BLaER1 treated with 17β-estradiol and CSF1 and Interleukin-3, amounts not matched to agents 10 nM and 100 nM (cell line): ENCODE measurements around the gene CELSR1.
"Not testable (repeated sequence)": the region's sequence is repeated elsewhere in the genome, so short reads cannot be mapped to it uniquely, and the experiment has no call there.

Experiments used
- H3K27ac ChIP-seq, 11 experiments: shearing (Covaris generic); formaldehyde crosslinking; 2 replicates each; pipeline ENCODE4 v1.8.1; 2022
- H3K27me3 ChIP-seq, 11 experiments: shearing (Covaris generic); formaldehyde crosslinking; 2 replicates each; pipeline ENCODE4 v1.8.1; 2022
- H3K36me3 ChIP-seq, 11 experiments: shearing (Covaris generic); formaldehyde crosslinking; 2 replicates each; pipeline ENCODE4 v1.8.1; 2022
- H3K4me1 ChIP-seq, 10 experiments: shearing (Covaris generic); formaldehyde crosslinking; 2 replicates each; pipeline ENCODE4 v1.8.1; 2022
- H3K4me2 ChIP-seq, 11 experiments: shearing (Covaris generic); formaldehyde crosslinking; 2 replicates each; pipeline ENCODE4 v1.8.1; 2022
- H3K4me3 ChIP-seq, 10 experiments: shearing (Covaris generic); formaldehyde crosslinking; 2 replicates each; pipeline ENCODE4 v1.8.1; 2022
- H3K9ac ChIP-seq, 11 experiments: shearing (Covaris generic); formaldehyde crosslinking; 2 replicates each; pipeline ENCODE4 v1.8.1; 2022
- H3K9me3 ChIP-seq, 11 experiments: shearing (Covaris generic); formaldehyde crosslinking; replicated peaks in 1 of 11; 2 replicates each; pipeline ENCODE4 v1.8.1; 2022
- H4K20me1 ChIP-seq, 11 experiments: shearing (Covaris generic); formaldehyde crosslinking; 2 replicates each; pipeline ENCODE4 v1.8.1; 2022
- Cebpa-rat ChIP-seq, 11 experiments: shearing (Covaris generic); IDR thresholded peaks; 2 replicates each; pipeline ENCODE4 v1.8.1; 2022

Gene CELSR1

DNA sequence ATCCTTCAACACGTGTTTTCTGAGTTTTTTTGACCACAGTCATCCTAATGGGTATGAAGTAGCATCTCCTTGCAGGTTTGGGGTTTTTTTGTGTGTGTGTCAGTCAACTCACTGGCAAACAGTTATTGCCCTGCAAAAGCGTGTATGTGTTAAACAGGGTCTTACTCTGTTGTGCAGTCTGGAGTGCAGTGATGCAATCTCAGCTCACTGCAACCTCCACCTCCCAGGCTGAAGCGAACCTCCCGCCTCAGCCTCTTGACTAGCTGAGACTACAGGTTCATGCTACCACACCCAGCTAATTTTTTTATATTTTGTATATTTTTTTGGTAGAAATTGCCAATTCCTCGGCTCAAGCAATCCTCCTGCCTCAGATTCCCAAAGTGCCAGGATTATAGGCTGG lies 15.4 kb downstream of the CELSR1 start:
- Histone ChIP-seq H4K20me1 (peaks cover 0 to 5% (median 0%) of the 10 kb centered on the region in 11 experiments; a peak in 2 of 22 replicates), H3K27me3 (peaks cover 0 to 10% (median 0%) of the 10 kb centered on the region in 11 experiments; a peak in 1 of 22 replicates), H3K36me3 (no peaks in the 10 kb centered on the region), H3K4me1 (peaks cover 17 to 76% (median 64%) of the 10 kb centered on the region in 10 experiments), H3K27ac (0 out of 22 replicates have a peak overlapping the region, but pooled peaks of 1 of the 11 experiments have one; percentile 21), H3K4me3 (no peak overlapping the region), H3K9me3 (no peaks in the 10 kb centered on the region), H3K9ac (no peak overlapping the region), H3K4me2 (peak overlapping the region in 9 of 11 experiments; percentile 19 to 77 (median 62); a peak in 9 of 22 replicates)
- peak in 2 of 11 experiments; percentile 59 to 62; a peak in 2 of 22 replicates for TF ChIP-seq Cebpa-rat (IDR thresholded peaks at IDR 0.05)

DNA sequence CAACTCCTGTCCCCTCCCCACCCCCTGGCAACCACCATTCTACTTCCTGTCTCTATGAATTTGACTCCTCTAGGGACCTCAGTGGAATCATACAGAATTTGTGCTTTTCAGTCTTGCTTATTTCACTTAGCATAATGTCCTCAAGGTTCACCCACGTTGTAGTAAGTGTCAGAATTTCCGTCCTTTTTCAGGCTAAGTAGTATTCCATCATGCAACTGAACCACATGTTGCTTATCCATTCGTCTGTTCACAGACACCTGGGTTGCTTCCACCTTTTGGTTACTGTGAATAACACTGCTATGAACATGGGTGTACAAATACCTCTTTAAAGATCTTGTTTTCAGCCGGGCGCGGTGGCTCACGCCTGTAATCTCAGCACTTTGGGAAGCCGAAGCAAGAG lies 16.5 kb downstream of the CELSR1 start:
- no peaks in the 10 kb centered on the region for H3K36me3 ChIP-seq
- H3K9me3 ChIP-seq: no peaks in the 10 kb centered on the region
- TF ChIP-seq Cebpa-rat (IDR thresholded peaks at IDR 0.05): no peak
- no peak overlapping the region for H3K27ac ChIP-seq
- no peak overlapping the region for H3K4me3 ChIP-seq
- no peak overlapping the region for H3K9ac ChIP-seq
- H4K20me1 ChIP-seq: peaks cover 0 to 5% (median 0%) of the 10 kb centered on the region in 11 experiments; a peak in 2 of 22 replicates
- peaks cover 0 to 10% (median 0%) of the 10 kb centered on the region in 11 experiments; a peak in 1 of 22 replicates for H3K27me3 ChIP-seq
- H3K4me2 ChIP-seq: peak overlapping the region in 8 of 11 experiments; percentile 34 to 71 (median 62); a peak in 16 of 22 replicates
- H3K4me1 ChIP-seq: peaks cover 5 to 70% (median 57%) of the 10 kb centered on the region in 10 experiments

DNA sequence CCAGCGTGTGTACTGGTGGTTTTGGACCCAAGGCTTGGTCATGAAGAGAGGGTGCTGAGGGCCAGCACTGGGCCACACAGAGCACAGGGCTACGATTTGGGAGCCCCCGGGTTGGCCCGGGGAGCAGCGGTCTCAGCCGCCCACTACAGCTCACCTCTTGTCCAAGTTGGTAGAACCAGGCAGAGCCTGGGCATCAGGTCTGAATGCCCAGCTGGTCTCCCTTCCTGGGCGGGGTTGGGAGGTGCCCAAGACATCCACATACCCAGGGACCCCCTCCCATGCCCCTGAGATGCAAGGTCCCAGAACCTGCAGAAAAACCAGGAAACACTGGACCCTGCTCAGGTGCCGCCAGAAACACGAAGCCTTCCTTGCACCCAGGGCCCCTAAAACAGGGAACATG lies 18.0 kb downstream of the CELSR1 start:
- Histone ChIP-seq H3K4me1 (peaks cover 0 to 69% (median 63%) of the 10 kb centered on the region in 10 experiments; a peak in 17 of 20 replicates), H3K27me3 (peaks cover 0 to 10% (median 0%) of the 10 kb centered on the region in 11 experiments; a peak in 1 of 22 replicates), H3K27ac (no peak overlapping the region), H3K4me2 (no peak overlapping the region; a peak in 1 of 22 replicates), H3K9ac (no peak overlapping the region), H4K20me1 (peaks cover 0 to 8% (median 0%) of the 10 kb centered on the region in 11 experiments; a peak in 2 of 22 replicates), H3K36me3 (no peaks in the 10 kb centered on the region), H3K9me3 (no peaks in the 10 kb centered on the region), H3K4me3 (no peak overlapping the region)
- TF ChIP-seq Cebpa-rat (IDR thresholded peaks at IDR 0.05): no peak

DNA sequence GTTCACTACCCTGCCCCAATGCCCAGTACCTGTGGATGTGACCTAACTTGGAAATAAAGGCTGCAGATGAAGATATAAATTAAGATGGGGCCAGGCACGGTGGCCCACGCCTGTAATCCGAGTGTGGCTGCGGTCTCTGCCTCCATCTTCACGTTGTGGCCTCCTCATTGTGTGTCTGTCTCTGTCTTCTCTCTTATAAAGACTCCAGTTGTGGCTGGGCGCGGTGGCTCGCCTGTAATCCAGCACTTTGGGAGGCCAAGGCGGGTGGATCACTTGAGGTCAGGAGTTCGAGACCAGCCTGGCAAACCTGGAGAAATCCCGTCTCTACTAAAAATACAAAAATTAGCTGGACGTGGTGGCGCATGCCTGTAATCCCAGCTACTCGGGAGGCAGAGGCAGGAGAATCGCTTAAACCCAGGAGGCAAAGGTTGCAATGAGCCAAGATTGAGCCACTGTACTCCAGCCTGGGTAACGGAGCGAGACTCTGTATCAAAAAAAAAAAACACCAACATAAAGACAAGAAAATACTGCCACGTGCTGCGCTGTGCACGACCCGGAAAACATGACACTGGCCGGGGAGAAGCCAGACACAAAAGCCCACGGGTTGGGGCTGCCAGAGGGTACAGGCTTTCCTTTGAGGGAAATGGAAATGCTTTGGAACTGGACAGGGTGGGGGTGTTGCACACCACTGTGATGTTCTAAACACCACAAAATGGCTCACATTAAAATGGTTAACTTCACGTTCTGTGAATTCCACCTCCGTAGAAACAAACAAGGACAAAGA lies 18.7 kb downstream of the CELSR1 start:
- Histone ChIP-seq H3K9me3 (no peaks in the 10 kb centered on the region), H3K27me3 (peaks cover 0 to 10% (median 0%) of the 10 kb centered on the region in 11 experiments; a peak in 1 of 22 replicates), H4K20me1 (peaks cover 0 to 8% (median 0%) of the 10 kb centered on the region in 11 experiments; a peak in 2 of 22 replicates), H3K36me3 (no peaks in the 10 kb centered on the region), H3K4me1 (peaks cover 0 to 66% (median 60%) of the 10 kb centered on the region in 10 experiments; a peak in 17 of 20 replicates), H3K4me3 (no peak overlapping the region), H3K27ac (no peak overlapping the region), H3K4me2 (no peak overlapping the region), H3K9ac (no peak overlapping the region)
- TF ChIP-seq Cebpa-rat (IDR thresholded peaks at IDR 0.05): no peak

DNA sequence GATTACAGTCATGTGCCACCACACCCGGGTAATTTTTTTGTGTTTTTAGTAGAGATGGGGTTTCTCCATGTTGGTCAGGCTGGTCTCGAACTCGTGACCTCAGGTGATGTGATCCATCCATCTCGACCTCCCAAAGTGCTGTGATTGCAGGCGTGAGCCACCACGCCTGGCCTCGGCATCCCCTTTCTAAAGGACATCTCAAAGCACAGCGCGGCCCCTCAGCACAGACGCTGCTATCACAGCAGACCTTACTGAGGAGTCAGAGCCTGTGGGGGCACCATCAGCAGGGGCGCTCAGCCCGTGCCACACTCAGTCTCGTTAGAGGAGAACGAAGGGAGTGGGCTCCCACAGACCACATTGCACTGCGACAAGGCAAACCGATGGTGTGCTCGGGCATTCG lies 19.4 kb downstream of the CELSR1 start:
- no peak for TF ChIP-seq Cebpa-rat (IDR thresholded peaks at IDR 0.05)
- H3K4me2 ChIP-seq: peak overlapping the region in 2 of 11 experiments; percentile 13 to 15; a peak in 3 of 22 replicates
- no peaks in the 10 kb centered on the region for H3K9me3 ChIP-seq
- no peak overlapping the region for H3K9ac ChIP-seq
- H3K27me3 ChIP-seq: peaks cover 0 to 10% (median 0%) of the 10 kb centered on the region in 11 experiments; a peak in 1 of 22 replicates
- no peak overlapping the region for H3K4me3 ChIP-seq
- H3K36me3 ChIP-seq: no peaks in the 10 kb centered on the region
- H3K4me1 ChIP-seq: peaks cover 0 to 59% (median 53%) of the 10 kb centered on the region in 10 experiments; a peak in 17 of 20 replicates
- H4K20me1 ChIP-seq: peaks cover 0 to 8% (median 0%) of the 10 kb centered on the region in 11 experiments; a peak in 2 of 22 replicates
- no peak overlapping the region for H3K27ac ChIP-seq

DNA sequence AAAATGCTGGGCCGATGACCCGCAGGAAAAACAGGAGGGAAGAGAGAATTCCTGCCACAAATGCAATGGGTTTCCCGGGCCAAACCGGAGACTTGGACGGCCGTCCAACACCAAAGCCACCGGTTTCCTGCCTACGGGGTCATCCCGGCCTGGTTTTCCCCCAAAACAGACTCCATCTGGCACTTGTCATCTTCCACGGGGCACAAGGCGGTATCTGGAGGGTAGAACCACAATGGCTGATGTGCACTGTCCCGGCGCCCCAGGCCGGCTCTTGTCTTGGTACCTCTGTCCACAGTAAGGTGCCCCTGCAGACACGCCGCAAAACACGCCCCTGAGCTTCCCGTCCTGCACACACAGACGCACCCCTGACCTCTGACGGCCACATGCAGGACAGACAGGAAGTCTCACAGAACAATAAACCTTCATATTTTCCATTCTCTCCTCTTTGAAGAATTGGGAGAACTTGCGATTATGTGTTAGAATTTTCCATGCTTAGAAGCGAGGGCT lies 20.1 kb downstream of the CELSR1 start:
- peaks cover 0 to 10% (median 0%) of the 10 kb centered on the region in 11 experiments; a peak in 2 of 22 replicates for H4K20me1 ChIP-seq
- no peaks in the 10 kb centered on the region for H3K9me3 ChIP-seq
- no peaks in the 10 kb centered on the region for H3K36me3 ChIP-seq
- H3K4me3 ChIP-seq: no peak overlapping the region
- H3K4me1 ChIP-seq: peaks cover 0 to 54% (median 46%) of the 10 kb centered on the region in 10 experiments; a peak in 17 of 20 replicates
- H3K4me2 ChIP-seq: peak overlapping the region in 9 of 11 experiments; percentile 13 to 40 (median 21); a peak in 9 of 22 replicates
- TF ChIP-seq Cebpa-rat (IDR thresholded peaks at IDR 0.05): no peak
- H3K9ac ChIP-seq: no peak overlapping the region
- no peak overlapping the region for H3K27ac ChIP-seq
- peaks cover 0 to 6% (median 0%) of the 10 kb centered on the region in 11 experiments; a peak in 1 of 22 replicates for H3K27me3 ChIP-seq

DNA sequence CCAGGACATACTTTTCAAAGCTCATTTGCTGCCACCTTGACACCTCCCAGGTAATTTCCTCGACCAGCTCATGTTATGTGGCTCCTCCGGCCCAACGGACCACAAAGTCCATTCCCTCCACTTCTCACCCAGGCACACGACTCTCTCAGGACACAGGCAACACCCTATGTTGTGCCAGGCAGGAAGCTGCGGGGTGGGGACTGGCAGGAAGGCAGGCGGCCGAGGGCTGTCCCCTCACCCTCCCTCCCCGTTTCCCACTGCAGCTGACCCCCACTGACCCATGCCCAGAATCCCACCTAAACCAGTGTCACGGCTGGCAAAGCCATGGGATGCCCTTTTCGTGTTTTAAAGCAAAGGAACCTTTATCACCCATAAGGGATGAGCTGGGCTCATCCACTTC lies 20.8 kb downstream of the CELSR1 start:
- Histone ChIP-seq H3K4me2 (peak overlapping the region in 1 of 11 experiments; percentile 13; a peak in 1 of 22 replicates), H3K9me3 (no peaks in the 10 kb centered on the region), H3K27ac (no peak overlapping the region), H3K4me1 (peaks cover 0 to 55% (median 43%) of the 10 kb centered on the region in 10 experiments; a peak in 17 of 20 replicates), H3K36me3 (no peaks in the 10 kb centered on the region), H4K20me1 (peaks cover 0 to 14% (median 0%) of the 10 kb centered on the region in 11 experiments; a peak in 2 of 22 replicates), H3K4me3 (no peak overlapping the region), H3K9ac (no peak overlapping the region), H3K27me3 (peaks cover 0 to 6% (median 0%) of the 10 kb centered on the region in 11 experiments; a peak in 5 of 22 replicates)
- no peak for TF ChIP-seq Cebpa-rat (IDR thresholded peaks at IDR 0.05)

DNA sequence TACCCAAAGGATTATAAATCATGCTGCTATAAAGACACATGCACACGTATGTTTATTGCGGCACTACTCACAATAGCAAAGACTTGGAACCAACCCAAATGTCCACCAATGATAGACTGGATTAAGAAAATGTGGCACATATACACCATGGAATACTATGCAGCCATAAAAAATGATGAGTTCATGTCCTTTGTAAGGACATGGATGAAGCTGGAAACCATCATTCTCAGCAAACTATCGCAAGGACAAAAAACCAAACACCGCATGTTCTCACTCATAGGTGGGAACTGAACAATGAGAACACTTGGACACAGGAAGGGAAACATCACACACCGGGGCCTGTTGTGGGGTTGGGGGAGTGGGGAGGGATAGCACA lies 21.3 kb downstream of the CELSR1 start:
- not testable (repeated sequence) for H3K9me3 ChIP-seq, H3K36me3 ChIP-seq
- H3K4me1 ChIP-seq: peaks cover 5 to 55% (median 44%) of the 10 kb centered on the region in 10 experiments; a peak in 17 of 20 replicates

More for the DNA sequence above, 21.3 kb downstream of the CELSR1 start:
- Histone ChIP-seq H3K27me3 (peaks cover 0 to 12% (median 0%) of the 10 kb centered on the region in 11 experiments; a peak in 5 of 22 replicates), H4K20me1 (peaks cover 0 to 19% (median 0%) of the 10 kb centered on the region in 11 experiments; a peak in 4 of 22 replicates)
- not testable (repeated sequence) for H3K27ac ChIP-seq, H3K4me3 ChIP-seq, H3K4me2 ChIP-seq, H3K9ac ChIP-seq
